ENCODE data around the gene TMEM201.

GRCh38 chr1:9588551-9589143 is at the start of gene TMEM201:
- TF ChIP-seq POLR2A (IDR thresholded peaks at IDR 0.05; ENCODE audit: low read depth, low read length) (no peak), POLR2AphosphoS5 (IDR thresholded peaks at IDR 0.05; ENCODE audit: low read depth, low read length) (no peak), PAX5 (IDR thresholded peaks at IDR 0.05; ENCODE audit: insufficient read depth, low read length, severe bottlenecking) (peak; percentile 7), SPI1 (IDR thresholded peaks at IDR 0.05; ENCODE audit: low read depth, low read length) (no peak), TAF1 (IDR thresholded peaks at IDR 0.05; ENCODE audit: low read depth, low read length) (no peak)

Data from GM12891 (cell line).